HT1080 (cell line): ENCODE results near the gene KCNIP3. TPM values are rescaled to one million over a fixed set of nuclear protein-coding genes. Genes with fewer than 3 reads are reported as not detected.

Experiments
- DNase-seq: peaks from one replicate; pipeline ENCODE4 v3.0.0-alpha.2; 2015; ENCODE audit warnings: low read depth
- total RNA-seq: library from RNA; depleted of rRNA; stranded (reverse); fragments of >200 nt; shearing (Covaris generic); gene quantifications from 2 replicates; pipeline ENCODE4 v1.2.3, GENCODE V29; 2014

KCNIP3 gene
- total RNA-seq, 1 experiment from 2014 or later, result 0.71 TPM

- DNase-seq, result no peak
Measured at GRCh38 chr2:95294579-95295250, 2.4 kb upstream of the KCNIP3 start.

- no peak for DNase-seq
Measured at GRCh38 chr2:95295376-95295775, 1.8 kb upstream of the KCNIP3 start.

GRCh38 chr2:95296011-95296410 lies 1.1 kb upstream of the KCNIP3 start:
- DNase-seq, result no peak

- no peak for DNase-seq
Measured at GRCh38 chr2:95297639-95298395, 670 bp downstream of the KCNIP3 start.

GRCh38 chr2:95298486-95299111 lies 1.5 kb downstream of the KCNIP3 start:
- no peak for DNase-seq

GRCh38 chr2:95299961-95300360 lies 2.8 kb downstream of the KCNIP3 start:
- no peak for DNase-seq

- DNase-seq, result peak; percentile 27
Measured at GRCh38 chr2:95300450-95300849, 3.3 kb downstream of the KCNIP3 start.

GRCh38 chr2:95301186-95301585 lies 4.0 kb downstream of the KCNIP3 start:
- DNase-seq, result no peak

- no peak for DNase-seq
Measured at GRCh38 chr2:95301876-95302641, 4.9 kb downstream of the KCNIP3 start.

- DNase-seq, result no peak
Measured at GRCh38 chr2:95303191-95303919, 6.2 kb downstream of the KCNIP3 start.

GRCh38 chr2:95305380-95306061 lies 8.4 kb downstream of the KCNIP3 start:
- no peak for DNase-seq

GRCh38 chr2:95306336-95306895 lies 9.3 kb downstream of the KCNIP3 start:
- DNase-seq, result no peak

- no peak for DNase-seq
Measured at GRCh38 chr2:95307036-95307435, 9.9 kb downstream of the KCNIP3 start.

GRCh38 chr2:95307878-95308277 lies 10.7 kb downstream of the KCNIP3 start:
- no peak for DNase-seq

GRCh38 chr2:95308426-95308990 lies 11.4 kb downstream of the KCNIP3 start:
- DNase-seq, result no peak

GRCh38 chr2:95309599-95309998 lies 12.5 kb downstream of the KCNIP3 start:
- no peak for DNase-seq

GRCh38 chr2:95310216-95310615 lies 13.1 kb downstream of the KCNIP3 start:
- no peak for DNase-seq

- no peak for DNase-seq
Measured at GRCh38 chr2:95310651-95311050, 13.5 kb downstream of the KCNIP3 start.

- DNase-seq, result no peak
Measured at GRCh38 chr2:95311815-95312542, 14.8 kb downstream of the KCNIP3 start.
